ENCODE measurements around the gene ANKRD40. TPM values are rescaled to one million over a fixed set of nuclear protein-coding genes. Genes with fewer than 3 reads are reported as not detected.

The ANKRD40 gene
- total and polyA plus RNA-seq, 2 donors (not counting 1 experiment from before 2014, with no cell fraction given), result 13.7 to 35.3 TPM

DNA sequence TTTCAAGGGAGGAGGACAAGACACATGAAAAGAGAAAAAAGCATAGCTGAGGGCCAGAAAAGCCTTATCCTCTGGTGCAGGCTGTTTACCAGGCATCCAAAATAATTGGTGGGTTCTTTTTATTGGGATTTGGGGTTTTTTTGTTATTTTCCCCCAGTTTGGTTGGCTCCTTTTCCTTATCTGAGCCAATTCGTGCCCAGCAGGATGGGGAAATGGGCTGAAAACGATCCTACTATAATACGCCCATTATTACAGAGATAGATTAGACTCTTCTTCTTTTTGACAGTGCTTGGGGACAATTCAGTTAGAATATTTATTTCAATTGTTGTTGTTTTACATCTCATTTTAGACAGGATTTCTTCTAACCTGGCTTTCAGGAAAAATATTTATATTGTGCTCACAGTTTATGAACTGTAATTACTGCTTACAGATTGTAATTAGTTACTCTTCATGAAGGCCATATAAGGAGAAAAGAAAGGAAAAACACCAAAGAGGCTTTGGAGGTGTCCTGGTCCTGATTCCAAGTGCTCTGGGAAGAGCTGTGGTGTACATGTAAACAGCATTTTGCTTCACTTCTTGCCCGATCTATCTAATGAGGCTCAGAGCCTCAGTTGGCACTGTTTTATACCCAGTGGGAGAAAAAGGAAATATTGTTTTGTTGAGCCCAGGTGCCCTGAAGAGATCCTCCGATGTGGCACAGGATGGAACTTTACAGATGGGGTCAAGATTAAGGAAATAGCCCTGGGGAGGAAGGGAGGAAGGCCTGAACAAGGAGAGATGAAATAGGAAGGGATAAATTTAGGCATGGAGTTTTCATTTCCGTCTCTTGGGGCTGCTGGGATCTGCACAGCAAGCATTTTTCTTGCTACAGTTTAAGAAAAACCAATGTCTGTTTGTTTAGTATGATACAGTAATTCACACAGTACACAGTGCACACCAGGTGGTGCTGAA lies 611 bp upstream of the ANKRD40 start:
- H3K4me1 Mint-ChIP-seq, result peaks cover 40% of the 10 kb centered on the region

More for the DNA sequence above, 611 bp upstream of the ANKRD40 start:
- ChIA-PET POLR2A (interaction anchor here (0.7 to 1.3 kb wide), 4 partner anchors 9 to 159 kb away, joined by 3 to 9 read pairs (median 4); partner anchors contain the start of gene LUC7L3), CTCF (interaction anchor here (1.3 to 2.0 kb wide), 2 partner anchors 11 to 311 kb away, joined by 4 to 5 read pairs; partner anchors contain the start of genes LRRC59 and LUC7L3)
- ATAC-seq (ENCODE audit: low read depth) (no peak), DNase-seq (peak; percentile 51)
- Mint-ChIP-seq H3K9me3 (ENCODE audit: insufficient read depth) (no peaks in the 10 kb centered on the region), H3K27me3 (no peaks in the 10 kb centered on the region), H3K27ac (peak overlapping the region; percentile 96), H3K4me3 (peak overlapping the region; percentile 88)
- Histone ChIP-seq H3K27me3 (replicated peaks in 1 of 4; ENCODE audit: control extremely low read depth in 1 of 4, control insufficient read depth in 3 of 4, insufficient read depth in 4 of 4, low read length in 3 of 4) (no peaks in the 10 kb centered on the region), H3K79me2 (ENCODE audit: control insufficient read depth, insufficient read depth, low read length) (peaks cover 80% of the 10 kb centered on the region), H2AFZ (ENCODE audit: insufficient read depth, low read depth, low read length, poor library complexity, severe bottlenecking) (peak overlapping the region; percentile 75), H3K4me3 (ENCODE audit: control extremely low read depth in 1 of 5, extremely low read depth in 1 of 5, insufficient read depth in 1 of 5, low read depth in 2 of 5, low read length in 4 of 5) (peak overlapping the region; percentile 42 to 87 (median 78)), H3K4me2 (replicated peaks; ENCODE audit: low read depth, low read length, poor library complexity, severe bottlenecking) (peak overlapping the region; percentile 76), H3K27ac (ENCODE audit: low read length in 2 of 2) (peak overlapping the region; percentile 92 to 99), H3K9me3 (ENCODE audit: control extremely low read depth in 1 of 3, control insufficient read depth in 2 of 3, insufficient read depth in 1 of 3, low read length in 2 of 3) (no peaks in the 10 kb centered on the region), H3K36me3 (replicated peaks in 1 of 2; ENCODE audit: control extremely low read depth in 1 of 2, control insufficient read depth in 1 of 2, extremely low read depth in 1 of 2, insufficient read depth in 2 of 2, low read length in 1 of 2) (peaks cover 0 to 7% of the 10 kb centered on the region in 2 experiments), H3K9ac (ENCODE audit: low read length) (peak overlapping the region; percentile 79), H4K20me1 (ENCODE audit: control insufficient read depth, insufficient read depth, low read length, poor library complexity, severe bottlenecking) (peaks cover 8% of the 10 kb centered on the region), H3K4me1 (ENCODE audit: control insufficient read depth in 2 of 2, insufficient read depth in 2 of 2, low read length in 2 of 2) (peaks cover 25 to 30% of the 10 kb centered on the region in 2 donors)
- WGBS (ENCODE audit: insufficient coverage), result 0% methylated on average over 1 of the region's 6 CpGs
- intact Hi-C loops (cut with micrococcal nuclease), result loop anchor here (5.0 kb wide), 5 partner anchors 146 to 459 kb away; partner anchors contain the start of genes CACNA1G, NME2, RSAD1 and TOB1
- TF ChIP-seq, protein P1, sequence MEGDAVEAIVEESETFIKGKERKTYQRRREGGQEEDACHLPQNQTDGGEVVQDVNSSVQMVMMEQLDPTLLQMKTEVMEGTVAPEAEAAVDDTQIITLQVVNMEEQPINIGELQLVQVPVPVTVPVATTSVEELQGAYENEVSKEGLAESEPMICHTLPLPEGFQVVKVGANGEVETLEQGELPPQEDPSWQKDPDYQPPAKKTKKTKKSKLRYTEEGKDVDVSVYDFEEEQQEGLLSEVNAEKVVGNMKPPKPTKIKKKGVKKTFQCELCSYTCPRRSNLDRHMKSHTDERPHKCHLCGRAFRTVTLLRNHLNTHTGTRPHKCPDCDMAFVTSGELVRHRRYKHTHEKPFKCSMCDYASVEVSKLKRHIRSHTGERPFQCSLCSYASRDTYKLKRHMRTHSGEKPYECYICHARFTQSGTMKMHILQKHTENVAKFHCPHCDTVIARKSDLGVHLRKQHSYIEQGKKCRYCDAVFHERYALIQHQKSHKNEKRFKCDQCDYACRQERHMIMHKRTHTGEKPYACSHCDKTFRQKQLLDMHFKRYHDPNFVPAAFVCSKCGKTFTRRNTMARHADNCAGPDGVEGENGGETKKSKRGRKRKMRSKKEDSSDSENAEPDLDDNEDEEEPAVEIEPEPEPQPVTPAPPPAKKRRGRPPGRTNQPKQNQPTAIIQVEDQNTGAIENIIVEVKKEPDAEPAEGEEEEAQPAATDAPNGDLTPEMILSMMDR (IDR thresholded peaks at IDR 0.05), result no peak

All from B cell (primary cell).